Measurements from ENCODE around the gene HACL1.

The HACL1 gene

GRCh38 chr3:15632212-15632580 is 30.8 kb upstream of the HACL1 start:
- in situ Hi-C loops (cut with HindIII; ENCODE audit: low pct_ligation_motif_present, low sequenced_read_pairs), result loop anchor here (25.0 kb wide), 1 partner anchor 155 kb away; the partner anchor contains the start of gene ANKRD28
- Histone ChIP-seq H3K36me3 (replicated peaks) (no peaks in the 10 kb centered on the region), H3K4me3 (ENCODE audit: low read depth, low read length) (no peak overlapping the region), H3K27ac (peak overlapping the region; percentile 90), H3K27me3 (replicated peaks) (no peaks in the 10 kb centered on the region)
- DNase-seq, result no peak
- TF ChIP-seq CTCF (IDR thresholded peaks at IDR 0.05; ENCODE audit: low read depth, low read length, missing control alignments), result no peak

GRCh38 chr3:15631426-15632211 is 30.2 kb upstream of the HACL1 start:
- Histone ChIP-seq H3K4me3 (ENCODE audit: low read depth, low read length) (no peak overlapping the region), H3K27me3 (replicated peaks) (no peaks in the 10 kb centered on the region), H3K27ac (peak overlapping the region; percentile 90), H3K36me3 (replicated peaks) (no peaks in the 10 kb centered on the region)
- in situ Hi-C loops (cut with HindIII; ENCODE audit: low pct_ligation_motif_present, low sequenced_read_pairs), result loop anchor here (25.0 kb wide), 1 partner anchor 156 kb away; the partner anchor contains the start of gene ANKRD28
- peak; percentile 27 for TF ChIP-seq CTCF (IDR thresholded peaks at IDR 0.05; ENCODE audit: low read depth, low read length, missing control alignments)
- DNase-seq, result no peak

- no peak for TF ChIP-seq CTCF (IDR thresholded peaks at IDR 0.05; ENCODE audit: low read depth, low read length, missing control alignments)
- Histone ChIP-seq H3K4me3 (ENCODE audit: low read depth, low read length) (peak overlapping the region; percentile 18), H3K27me3 (replicated peaks) (no peaks in the 10 kb centered on the region), H3K36me3 (replicated peaks) (no peaks in the 10 kb centered on the region), H3K27ac (peak overlapping the region; percentile 90)
- DNase-seq, result peak; percentile 87
- in situ Hi-C loops (cut with HindIII; ENCODE audit: low pct_ligation_motif_present, low sequenced_read_pairs), result loop anchor here (25.0 kb wide), 1 partner anchor 157 kb away; the partner anchor contains the start of gene ANKRD28
Measured at GRCh38 chr3:15630646-15631350, 29.4 kb upstream of the HACL1 start.

- TF ChIP-seq CTCF (IDR thresholded peaks at IDR 0.05; ENCODE audit: low read depth, low read length, missing control alignments), result peak; percentile 77
- Histone ChIP-seq H3K4me3 (ENCODE audit: low read depth, low read length) (peak overlapping the region; percentile 18), H3K27ac (peak overlapping the region; percentile 90), H3K36me3 (replicated peaks) (no peaks in the 10 kb centered on the region), H3K27me3 (replicated peaks) (no peaks in the 10 kb centered on the region)
- peak; percentile 88 for DNase-seq
- in situ Hi-C loops (cut with HindIII; ENCODE audit: low pct_ligation_motif_present, low sequenced_read_pairs), result loop anchor here (25.0 kb wide), 1 partner anchor 157 kb away; the partner anchor contains the start of gene ANKRD28
Measured at GRCh38 chr3:15629860-15630597, 28.7 kb upstream of the HACL1 start.

GRCh38 chr3:15628967-15629366 is 27.6 kb upstream of the HACL1 start:
- DNase-seq, result no peak
- Histone ChIP-seq H3K27ac (no peak overlapping the region), H3K27me3 (replicated peaks) (no peaks in the 10 kb centered on the region), H3K36me3 (replicated peaks) (no peaks in the 10 kb centered on the region), H3K4me3 (ENCODE audit: low read depth, low read length) (no peak overlapping the region)
- in situ Hi-C loops (cut with HindIII; ENCODE audit: low pct_ligation_motif_present, low sequenced_read_pairs), result loop anchor here (25.0 kb wide), 1 partner anchor 158 kb away; the partner anchor contains the start of gene ANKRD28
- no peak for TF ChIP-seq CTCF (IDR thresholded peaks at IDR 0.05; ENCODE audit: low read depth, low read length, missing control alignments)

All from brain microvascular endothelial cell (primary cell).